NCI-H187 (cell line): ENCODE measurements around the gene PTPRT.
A peak's percentile ranks its signal among the peaks of the same experiment; 100 is the strongest.

Experiments used
- DNase-seq, 2 experiments: peaks; one replicate each; lab custom pipeline; 2025; lab: John Stamatoyannopoulos, UW

The PTPRT gene

DNA sequence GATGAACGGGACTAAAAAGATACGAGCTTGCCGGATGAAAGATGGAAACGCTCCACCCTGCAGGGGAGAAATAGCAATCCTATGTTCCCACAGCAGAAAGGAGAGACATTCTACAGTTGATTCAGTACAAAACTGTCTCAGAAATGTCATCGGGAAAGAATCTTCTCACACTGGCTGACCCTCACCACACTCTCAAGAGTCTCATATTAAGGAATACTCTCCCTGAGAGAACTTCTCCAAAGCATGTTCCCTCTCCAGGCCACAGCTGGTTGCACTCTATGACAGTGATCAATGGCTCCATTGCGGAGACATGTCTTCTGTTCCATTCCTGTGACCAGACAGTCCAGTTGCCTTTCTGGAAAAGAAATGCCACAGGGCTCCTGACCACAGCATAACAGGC, 813.6 kb downstream of the PTPRT start:
- DNase-seq = no peak

DNA sequence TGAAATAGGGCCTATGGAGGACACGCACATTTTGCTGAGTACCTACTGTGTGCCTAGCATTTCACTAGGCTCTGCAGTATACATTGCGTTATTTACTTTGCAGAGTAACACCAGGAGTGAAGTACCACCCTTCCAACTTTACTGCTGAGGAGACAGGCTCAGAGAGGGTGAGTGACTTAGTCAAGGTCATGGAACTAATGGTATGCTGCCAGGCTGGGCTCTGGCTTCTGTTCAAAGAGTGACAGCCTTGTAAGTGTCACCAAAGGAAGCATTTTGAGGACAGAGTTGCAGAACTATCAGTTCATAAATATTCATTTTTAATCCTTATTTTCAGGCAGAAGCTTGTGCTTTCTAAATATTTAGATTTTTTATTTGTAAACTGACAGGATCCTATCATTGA, 816.7 kb downstream of the PTPRT start:
- no peak for DNase-seq

DNA sequence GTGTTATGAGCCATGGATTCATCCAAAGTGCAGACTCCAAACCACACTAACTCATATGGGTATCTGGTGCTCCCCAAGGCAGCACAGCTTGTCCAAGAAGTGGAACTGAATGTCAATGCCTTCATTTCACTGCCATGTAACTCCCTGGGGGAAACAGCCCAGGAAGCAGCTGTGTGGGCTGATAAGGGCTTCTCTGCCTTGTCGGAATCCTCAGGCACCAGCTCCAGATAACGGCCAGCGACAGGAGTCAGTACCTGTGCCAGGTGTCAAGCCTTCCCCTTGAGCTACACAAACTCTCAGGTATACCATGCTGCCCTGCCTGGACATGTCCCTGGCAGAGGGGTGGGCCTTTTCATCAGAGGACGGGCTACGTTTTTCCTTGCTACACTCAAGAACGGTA, 819.6 kb downstream of the PTPRT start:
- no peak for DNase-seq

DNA sequence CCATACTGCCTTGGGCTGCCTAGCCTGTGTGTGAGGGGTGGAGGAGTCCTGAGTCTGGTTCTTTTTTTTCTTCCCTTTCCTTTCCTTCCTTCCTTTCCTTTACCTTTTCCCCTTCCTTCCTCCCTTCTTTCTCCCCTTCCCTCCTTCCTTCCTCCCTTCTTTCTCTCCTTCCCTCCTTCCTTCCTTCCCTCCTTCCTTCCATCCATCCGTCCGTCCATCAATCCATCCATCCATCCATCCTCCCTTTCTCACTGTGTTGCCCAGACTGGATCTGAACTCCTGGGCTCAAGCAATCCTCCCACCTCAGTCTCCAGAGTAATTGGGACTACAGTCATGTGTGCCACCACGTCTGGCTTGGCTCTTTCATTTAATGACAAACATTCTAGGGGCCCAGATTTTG, 820.8 kb downstream of the PTPRT start:
- DNase-seq = no peak

DNA sequence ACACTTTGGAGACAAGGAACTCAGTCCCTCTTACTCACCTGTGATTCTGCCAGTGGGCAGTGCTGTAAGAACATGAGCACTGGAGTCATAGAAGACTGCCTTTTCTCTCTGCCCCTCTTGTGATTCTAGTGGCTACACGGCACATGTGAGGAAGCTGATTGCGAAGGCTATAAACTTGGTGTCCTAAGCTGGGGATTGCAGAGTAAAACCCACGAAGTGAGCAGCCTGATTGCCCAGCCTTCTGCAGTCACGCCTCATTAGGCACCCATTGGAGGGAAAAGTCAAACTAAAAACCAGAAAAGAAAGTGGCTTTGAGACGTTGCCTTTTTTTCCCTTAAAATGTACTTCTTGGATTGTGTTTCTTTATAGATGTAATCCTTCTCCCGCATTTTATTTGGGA, 823.1 kb downstream of the PTPRT start:
- DNase-seq = no peak

DNA sequence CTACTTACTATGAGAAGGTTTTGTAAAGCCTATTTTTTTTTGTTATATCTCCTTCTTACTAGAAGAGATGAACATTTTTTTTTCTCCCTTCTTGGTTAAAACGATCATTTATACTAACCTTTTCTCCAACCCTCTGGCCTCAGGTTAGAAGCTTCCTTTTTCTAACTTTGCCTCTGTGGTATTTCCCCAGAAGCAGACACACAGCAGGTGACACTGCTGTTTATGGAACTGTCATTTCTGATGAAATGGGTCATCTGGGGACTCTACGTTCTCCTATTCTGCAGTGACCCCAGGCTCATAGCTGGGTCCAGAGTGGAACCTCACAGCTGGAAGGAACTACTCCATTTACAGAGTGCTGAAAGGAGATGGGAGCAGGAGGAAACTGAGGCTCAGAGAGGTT, 825.3 kb downstream of the PTPRT start:
- no peak for DNase-seq

DNA sequence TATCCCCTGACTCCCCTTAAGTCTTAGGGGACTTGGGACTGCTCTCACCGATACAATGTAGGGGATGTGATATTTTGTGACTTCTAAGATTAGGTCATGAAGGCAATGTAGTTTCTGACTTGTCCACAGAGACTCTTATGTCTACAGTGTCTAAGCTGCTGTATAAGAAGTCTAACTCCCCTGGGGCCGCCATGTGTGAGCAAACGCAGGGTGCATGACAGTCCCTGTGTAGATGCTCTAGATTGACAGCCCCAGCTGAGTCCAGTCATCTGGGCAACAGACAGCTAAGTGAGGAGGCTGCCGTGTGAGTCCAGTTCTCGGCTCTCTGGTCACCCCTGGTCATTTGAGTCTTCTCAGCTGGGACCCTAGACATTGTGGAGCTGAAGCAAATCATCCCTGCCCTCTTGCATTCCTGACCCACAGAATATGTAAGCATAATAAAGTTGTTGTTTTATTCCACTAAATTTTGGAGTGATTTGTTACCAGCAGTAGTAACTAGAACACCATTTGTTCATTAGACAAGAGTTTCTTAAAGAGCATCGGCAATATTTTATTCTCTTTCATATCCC, 828.2 kb downstream of the PTPRT start:
- no peak for DNase-seq

DNA sequence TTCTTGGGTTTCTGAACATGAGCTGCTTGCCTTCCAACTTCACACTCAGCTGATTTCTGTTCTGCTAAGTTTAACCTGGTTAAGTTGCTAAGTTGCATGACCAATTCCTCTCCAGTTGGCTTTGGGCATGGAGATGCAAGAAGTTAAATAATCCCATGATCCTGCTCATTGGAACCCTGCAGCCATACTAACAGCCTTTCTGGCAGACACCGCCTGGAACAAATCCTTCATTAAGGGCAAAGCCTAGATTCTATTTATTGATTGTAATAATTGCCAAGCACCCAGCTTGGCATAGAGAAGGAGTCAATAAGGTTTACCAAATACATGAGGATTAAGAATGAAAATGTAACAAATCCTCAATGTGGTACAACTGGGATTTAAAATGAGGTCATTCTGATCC, 829.1 kb downstream of the PTPRT start:
- DNase-seq = no peak

DNA sequence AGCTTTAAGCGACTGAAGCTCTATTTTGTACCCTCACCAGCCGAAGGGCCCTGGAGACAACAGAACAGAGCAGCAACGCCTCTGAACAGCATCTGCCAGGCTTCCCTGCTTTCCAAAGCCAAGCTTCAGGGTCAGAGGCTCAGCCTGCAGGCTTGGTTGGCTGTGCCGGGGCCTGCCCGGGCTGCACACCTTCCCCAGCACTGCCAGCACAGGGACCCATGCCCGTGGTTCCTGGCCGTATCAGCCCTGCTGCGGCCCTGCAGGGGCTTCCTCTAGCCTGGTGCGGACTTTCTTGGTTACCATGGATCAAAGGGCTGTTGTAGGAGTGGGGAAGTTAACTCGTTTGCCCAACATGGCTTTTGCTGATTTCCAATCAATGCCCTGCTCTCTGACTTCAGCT, 830.1 kb downstream of the PTPRT start:
- no peak for DNase-seq

DNA sequence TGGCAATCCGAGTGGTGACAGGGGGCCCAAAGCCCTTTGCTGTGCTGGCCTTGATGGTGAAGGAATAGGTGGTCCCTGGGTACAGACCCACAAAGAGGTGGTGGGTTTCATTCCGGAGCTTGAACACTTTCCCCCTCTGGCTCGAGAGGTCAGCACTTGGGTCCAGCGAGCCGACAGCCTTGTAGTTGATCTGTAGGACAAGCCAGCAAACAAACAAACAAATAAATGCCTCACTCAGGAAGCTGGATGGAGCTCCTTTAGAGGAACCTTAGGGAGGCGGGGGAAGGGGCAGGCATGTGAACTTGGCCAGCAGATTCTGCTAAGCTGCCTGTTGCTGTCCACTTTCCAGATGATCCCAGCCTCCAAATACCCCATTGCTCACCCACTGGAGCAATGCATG, 837.6 kb downstream of the PTPRT start:
- no peak for DNase-seq

DNA sequence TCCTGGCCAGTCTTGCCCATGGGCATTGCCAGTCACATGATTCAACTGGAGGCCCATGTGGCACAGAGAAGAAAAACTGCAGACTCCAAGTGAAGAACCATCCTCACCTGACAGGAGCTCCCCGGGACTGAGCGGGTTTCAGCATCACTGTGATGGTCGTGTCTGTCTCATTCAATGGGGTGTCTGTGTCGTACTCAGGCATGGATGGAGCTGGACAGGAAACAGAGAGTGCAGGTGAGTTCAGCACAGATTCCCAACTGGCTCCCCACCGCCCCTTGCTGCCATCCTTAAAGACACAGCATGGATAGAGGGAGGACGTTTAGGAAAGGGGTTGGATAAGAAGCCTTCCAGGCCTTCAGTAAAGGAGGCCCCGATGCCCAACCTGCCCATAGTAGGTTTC, 839.2 kb downstream of the PTPRT start:
- no peak for DNase-seq

DNA sequence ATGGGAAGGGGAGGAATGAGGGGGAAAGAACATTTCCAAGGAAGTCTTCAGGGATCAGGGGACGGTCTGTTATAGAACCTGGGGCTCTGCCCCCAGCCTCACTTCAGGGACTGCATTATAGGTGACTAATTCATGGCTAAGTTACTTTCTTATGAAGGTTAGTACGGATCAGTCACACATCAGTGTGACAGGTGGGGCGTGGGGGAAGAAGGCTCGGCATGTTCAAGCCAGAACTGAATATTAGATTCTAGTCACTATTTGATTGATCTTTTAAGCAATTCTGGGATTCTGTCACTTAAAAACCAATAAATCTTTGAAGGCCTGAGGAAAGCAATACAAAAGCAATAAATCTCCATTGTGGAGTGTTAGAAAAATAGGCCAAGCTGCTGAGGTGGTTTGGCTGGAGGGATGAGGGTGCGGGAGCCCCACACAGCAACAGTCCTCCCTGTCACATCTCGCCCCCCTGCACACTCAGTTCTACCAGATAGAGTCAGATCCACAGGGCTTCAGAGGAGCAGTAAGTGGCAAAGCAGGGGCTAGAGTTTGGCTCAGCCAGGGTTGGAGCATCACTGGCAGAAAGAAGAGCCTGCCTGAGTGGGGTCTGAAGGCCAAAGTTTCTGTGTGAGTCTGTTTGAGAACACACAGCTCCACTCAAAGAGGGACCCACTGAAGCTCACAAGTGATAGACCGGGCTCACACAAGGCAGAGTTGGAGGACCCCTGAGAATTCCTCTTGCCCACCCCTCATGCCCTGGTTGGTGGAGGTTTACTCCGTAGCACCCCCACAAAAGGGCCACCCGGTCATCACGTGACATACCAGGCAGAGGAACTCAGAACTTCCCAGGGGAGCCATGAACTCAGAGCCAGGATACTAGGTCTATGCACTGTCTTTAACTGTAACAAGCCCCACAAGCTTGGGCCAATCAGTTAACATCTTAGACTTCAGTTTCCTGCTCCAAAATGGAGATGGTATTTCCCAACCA, 843.2 kb downstream of the PTPRT start:
- no peak for DNase-seq

DNA sequence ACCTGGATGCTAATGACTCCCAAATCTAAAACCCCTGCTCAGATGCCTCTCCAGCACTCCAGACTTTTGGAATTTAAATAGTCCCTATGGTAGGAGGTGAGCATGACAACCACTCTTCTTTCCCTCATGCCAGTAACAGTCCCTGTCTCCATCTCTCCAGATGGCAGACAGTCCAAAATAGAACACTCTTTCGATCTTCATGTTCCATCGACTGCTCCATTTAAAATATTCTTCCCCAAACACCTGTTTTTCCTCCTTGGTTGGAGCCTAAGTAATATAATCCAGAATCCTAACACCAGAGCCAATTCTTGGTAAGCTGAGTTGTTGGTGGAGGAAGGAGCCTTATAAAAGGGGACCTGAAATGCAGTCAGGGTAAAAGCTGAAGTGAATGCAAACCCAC, 848.1 kb downstream of the PTPRT start:
- no peak for DNase-seq

DNA sequence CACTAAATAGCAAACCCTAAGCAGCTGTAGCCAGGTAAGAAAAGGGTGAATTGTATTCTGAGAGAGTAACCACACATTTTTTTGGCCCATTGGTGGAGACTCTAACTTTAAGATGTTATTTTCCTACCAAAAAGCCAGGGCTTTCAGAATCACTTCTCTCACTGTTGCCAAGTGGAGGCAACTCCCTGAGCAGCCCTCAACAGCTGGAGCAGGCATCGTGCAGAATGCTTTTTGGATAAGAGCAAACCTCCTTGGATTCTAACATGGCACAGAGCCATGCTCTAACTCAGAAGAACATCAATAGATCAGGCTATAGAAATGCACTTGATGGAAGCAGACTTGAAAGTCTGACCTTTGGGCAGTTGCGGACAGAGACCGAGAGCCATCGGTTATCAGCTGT, 849.3 kb downstream of the PTPRT start:
- DNase-seq = no peak

DNA sequence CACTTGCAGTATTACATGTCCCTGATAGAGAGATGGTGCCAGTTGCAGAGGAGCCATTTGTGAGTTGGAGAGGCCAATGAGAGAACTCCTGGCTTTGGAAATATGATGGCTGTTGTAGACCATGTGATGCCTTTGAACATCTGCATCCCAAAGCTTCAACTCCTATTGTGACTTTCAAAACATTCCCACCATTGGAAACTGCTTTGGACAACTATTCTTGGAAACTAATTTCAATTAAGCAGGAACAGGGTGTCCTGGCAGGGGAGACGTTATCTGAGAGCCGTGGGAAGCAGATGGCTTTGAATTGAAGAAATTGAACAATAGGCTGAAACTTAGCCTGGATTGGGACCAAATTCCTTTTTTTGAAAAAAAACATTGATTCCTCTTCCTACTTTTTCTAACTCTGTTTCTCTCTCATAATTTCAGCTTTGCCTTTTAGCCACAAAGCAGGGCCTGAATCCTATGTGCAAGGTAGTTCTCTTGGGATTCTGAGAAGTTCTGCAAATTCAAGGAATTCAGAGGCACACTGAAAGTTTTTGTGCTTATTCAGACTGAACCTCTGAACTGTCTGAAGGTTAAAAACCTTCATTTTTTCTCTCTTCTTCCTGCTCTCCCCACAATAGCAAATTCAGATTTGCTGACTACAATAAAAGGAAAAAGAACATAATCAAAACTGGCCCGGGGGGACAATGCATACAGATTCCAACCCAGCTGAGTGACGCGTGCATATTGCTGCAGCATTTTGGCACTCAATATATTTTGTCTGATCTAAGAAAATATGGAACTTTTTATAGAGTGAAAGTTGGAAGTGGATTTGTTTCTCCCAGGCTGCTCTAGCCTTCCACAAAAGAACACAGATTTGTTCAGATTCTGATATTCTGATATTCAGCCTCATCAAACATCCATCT, 851.2 kb downstream of the PTPRT start:
- no peak for DNase-seq

DNA sequence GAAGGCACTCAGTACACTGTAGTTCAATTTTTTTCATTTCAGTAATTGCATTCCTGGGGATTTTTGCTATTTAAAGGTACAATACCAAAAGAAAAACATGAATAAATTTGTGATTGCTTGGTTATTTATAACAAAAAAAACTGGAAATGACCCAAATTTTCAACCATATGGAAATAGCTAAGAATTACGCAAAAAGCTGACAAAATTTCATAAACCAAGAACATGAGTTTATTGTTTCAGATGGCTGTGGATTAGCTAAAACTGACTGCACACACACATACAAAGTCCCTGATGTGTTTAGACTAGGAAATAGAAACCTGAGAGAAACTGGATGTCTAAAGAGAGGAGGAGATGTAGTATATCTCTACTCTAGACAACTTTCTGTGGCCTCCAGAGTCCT, 853.1 kb downstream of the PTPRT start:
- DNase-seq = no peak

DNA sequence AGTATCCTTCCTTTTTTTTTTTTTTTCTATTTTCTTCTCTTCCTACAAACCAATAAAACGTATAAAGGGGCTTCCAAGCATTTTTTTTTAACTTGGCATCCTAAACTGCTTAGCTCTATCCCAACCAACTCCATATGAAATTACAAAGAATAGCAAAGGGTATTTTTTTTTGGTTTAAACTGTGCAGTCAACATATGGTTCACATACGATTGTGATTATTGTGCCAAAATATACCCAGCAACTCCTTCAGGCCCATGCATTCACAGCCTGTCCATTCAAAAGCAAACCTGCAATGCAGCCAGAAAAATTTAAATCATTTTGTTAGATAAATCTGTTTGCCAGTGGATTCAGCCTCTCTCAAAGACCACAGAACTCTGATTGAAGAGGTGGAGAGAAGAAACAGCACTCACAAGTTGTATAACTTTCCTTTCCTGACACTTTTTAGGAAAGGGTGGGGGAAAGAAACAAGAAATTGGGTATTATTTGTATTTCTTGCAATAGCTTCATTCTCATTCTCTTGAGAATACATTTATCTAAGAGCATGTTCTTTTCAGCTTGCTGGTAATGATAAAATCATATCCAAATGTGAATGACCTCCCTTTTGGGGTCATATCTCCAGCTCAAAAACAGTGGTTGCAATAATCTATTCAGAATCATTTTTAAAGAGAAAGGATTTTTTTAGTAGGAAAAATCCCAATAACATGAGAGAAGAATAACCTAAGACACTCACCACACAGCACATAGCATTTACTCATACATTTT, 870.3 kb downstream of the PTPRT start:
- no peak for DNase-seq

DNA sequence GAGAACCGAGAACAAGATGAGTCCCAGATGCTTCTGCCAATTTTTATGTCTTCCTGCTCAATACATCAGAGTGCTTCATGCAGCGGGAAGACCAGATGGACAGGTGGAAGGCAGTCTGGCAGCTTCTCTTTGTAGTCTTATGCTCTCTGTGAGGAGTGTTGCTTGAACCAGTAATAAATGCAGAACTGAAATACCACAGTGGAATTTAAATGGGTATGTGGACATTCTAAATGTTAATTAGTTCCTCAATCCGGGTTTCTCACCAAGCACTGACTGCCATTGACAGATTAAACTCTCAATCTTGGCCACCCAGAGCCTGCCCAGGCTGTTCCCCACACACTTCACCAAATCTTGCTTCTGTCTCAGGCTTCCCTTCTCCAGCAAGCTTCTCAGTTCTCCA, 876.0 kb downstream of the PTPRT start:
- no peak for DNase-seq

DNA sequence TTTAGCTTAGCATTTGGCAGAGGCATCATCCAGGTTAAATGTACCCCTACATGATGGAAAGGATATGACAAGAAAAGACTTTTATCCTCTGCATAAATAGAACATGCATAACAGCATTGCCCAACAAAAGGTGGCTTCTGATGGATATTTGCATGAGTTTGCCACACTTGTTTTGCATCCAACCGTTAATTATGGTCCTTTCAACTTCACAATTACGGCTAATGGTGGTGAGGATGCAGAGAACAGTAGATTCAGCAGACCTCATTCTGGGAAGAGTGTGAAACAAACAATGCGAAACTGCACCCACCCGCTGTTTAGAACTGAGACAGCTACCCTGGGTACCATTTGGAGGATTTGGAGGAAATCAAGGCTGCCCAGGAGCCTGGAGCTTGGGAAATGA, 880.7 kb downstream of the PTPRT start:
- DNase-seq = peak; percentile 94 to 95

DNA sequence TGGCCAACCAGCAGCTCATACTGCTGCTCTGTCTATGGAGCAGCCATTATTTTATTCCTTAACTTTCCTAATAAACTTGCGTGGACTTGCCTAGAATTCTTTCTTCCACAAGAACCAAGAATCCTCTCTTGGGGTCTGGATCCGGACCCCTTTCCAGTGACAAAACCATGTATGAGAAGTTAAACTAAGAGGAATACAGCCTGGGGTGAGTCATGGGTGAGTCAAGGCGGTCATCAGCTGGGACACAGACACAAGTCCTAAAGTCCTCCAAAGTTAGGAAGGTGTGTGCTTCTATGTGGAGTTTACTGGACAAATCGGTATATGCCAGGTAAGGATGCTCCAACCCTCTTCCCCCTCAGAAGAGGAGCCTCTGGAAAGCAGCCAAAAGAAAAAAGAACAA, 881.5 kb downstream of the PTPRT start:
- no peak for DNase-seq

DNA sequence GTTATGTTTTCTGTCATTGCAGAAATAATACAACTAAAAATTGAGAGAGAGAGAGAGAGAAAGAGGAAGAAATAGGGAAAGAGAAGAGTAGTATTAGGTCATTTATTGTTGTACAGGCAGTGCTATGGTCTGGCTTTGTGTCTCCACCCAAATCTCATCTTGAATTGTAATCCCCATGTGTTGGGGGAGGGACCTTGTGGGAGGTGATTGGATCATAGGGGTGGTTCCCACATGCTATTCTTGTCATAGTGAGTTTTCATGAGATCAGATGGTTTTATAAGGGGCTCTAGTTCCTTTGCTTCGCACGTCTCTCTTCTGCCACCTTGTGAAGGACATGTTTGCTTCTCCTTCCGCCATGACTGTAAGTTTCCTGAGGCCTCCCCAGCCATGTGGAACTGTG, 894.1 kb downstream of the PTPRT start:
- no peak for DNase-seq

DNA sequence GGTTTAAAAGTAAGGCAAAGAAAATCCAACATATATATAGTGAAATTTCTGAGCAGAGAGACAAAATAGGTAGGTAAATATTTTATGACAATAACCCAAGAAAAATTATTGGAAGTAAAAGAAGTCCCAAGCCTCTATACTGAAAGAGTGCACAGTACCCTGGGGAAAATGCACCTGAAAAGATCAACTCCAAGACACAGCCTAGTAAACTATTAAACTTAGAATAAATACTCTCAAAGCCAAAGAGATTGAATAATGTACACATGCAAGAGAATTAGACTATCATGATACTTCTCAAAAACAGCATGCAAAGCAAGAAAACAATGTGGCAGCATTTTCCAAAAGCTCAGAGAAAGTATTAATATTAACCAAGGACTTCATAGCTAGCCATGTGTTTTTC, 894.7 kb downstream of the PTPRT start:
- no peak for DNase-seq
